HG03469 (cell line): ENCODE data around the gene TBC1D14.
"Not testable (repeated sequence)": the region's sequence is repeated elsewhere in the genome, so short reads cannot be mapped to it uniquely, and the experiment has no call there.

Experiments used
- ATAC-seq: cut with Tn5 transposase; IDR thresholded peaks from one replicate; pipeline ENCODE4 v1.9.1; 2021; ENCODE audit warnings: mild to moderate bottlenecking, moderate library complexity, moderate number of reproducible peaks; ENCODE audit not compliant: unreplicated experiment

TBC1D14 gene

GRCh38 chr4:6889736-6890324 is 19.8 kb upstream of the TBC1D14 start:
- ATAC-seq: no peak

GRCh38 chr4:6890358-6890757 is 19.3 kb upstream of the TBC1D14 start:
- ATAC-seq: no peak

GRCh38 chr4:6890971-6891370 is 18.7 kb upstream of the TBC1D14 start:
- not testable (repeated sequence) for ATAC-seq

GRCh38 chr4:6891436-6892170 is 18.0 kb upstream of the TBC1D14 start:
- ATAC-seq: no peak

- ATAC-seq: no peak
Measured at GRCh38 chr4:6892190-6892908, 17.3 kb upstream of the TBC1D14 start.

- no peak for ATAC-seq
Measured at GRCh38 chr4:6892909-6893202, 16.8 kb upstream of the TBC1D14 start.

GRCh38 chr4:6893449-6894085 is 16.1 kb upstream of the TBC1D14 start:
- ATAC-seq: no peak

GRCh38 chr4:6894086-6894478 is 15.5 kb upstream of the TBC1D14 start:
- no peak for ATAC-seq

- ATAC-seq: no peak
Measured at GRCh38 chr4:6894528-6895498, 14.8 kb upstream of the TBC1D14 start.

- ATAC-seq: no peak
Measured at GRCh38 chr4:6896035-6896434, 13.6 kb upstream of the TBC1D14 start.

GRCh38 chr4:6898763-6899162 is 10.9 kb upstream of the TBC1D14 start:
- ATAC-seq: no peak

GRCh38 chr4:6900181-6900812 is 9.3 kb upstream of the TBC1D14 start:
- ATAC-seq: no peak

GRCh38 chr4:6900956-6901355 is 8.7 kb upstream of the TBC1D14 start:
- ATAC-seq: no peak

GRCh38 chr4:6901669-6902317 is 7.8 kb upstream of the TBC1D14 start:
- no peak for ATAC-seq

GRCh38 chr4:6902318-6903042 is 7.1 kb upstream of the TBC1D14 start:
- no peak for ATAC-seq

GRCh38 chr4:6905516-6906445 is 3.8 kb upstream of the TBC1D14 start:
- no peak for ATAC-seq

GRCh38 chr4:6906486-6906885 is 3.1 kb upstream of the TBC1D14 start:
- ATAC-seq: not testable (repeated sequence)

- ATAC-seq: no peak
Measured at GRCh38 chr4:6907658-6908191, 1.9 kb upstream of the TBC1D14 start.
